GM21447 (cell line): Measurements from ENCODE around the gene FAM193B.

Source experiments
- ATAC-seq: cut with Tn5 transposase; IDR thresholded peaks from one replicate; pipeline ENCODE4 v1.9.1; 2021; ENCODE audit not compliant: unreplicated experiment

FAM193B gene

DNA sequence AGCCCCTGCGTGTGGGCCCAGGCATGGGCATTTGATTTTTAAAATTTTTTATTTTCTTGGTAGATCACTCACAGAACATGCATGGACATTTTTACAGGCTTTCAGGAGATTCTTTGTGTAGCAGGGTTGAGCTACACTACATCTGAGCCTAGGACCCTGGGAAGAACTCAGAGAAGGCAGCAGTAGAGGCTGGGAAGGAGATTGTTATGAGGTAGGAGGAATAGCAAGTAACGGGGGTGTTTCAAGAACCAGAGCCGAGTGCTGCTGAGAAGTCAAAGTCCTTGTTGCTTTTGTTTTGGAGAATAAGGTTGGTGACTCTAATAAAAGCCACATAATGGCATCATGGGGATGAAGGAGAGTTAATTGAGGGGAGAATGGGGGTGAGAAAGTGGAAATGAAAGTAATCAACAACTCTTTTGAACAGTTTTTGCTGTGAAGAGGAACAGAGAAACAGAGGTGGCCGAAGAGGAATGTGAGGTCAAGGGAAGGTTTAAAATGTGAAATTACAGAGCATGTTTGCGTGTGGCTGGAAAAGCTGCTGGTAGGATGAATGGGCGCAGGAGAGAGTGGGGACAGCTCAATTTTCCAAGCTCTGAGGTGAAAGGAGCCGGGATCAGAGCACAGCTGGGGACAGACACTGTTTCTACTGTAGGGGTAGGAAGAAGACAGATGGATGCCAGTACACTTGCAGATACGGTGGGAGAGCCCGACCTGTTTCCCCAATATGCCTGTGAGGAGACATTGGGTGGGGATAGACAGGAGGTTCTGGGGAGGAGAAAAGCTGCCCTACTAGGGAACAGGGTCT is 52.3 kb downstream of the FAM193B start:
- no peak for ATAC-seq

DNA sequence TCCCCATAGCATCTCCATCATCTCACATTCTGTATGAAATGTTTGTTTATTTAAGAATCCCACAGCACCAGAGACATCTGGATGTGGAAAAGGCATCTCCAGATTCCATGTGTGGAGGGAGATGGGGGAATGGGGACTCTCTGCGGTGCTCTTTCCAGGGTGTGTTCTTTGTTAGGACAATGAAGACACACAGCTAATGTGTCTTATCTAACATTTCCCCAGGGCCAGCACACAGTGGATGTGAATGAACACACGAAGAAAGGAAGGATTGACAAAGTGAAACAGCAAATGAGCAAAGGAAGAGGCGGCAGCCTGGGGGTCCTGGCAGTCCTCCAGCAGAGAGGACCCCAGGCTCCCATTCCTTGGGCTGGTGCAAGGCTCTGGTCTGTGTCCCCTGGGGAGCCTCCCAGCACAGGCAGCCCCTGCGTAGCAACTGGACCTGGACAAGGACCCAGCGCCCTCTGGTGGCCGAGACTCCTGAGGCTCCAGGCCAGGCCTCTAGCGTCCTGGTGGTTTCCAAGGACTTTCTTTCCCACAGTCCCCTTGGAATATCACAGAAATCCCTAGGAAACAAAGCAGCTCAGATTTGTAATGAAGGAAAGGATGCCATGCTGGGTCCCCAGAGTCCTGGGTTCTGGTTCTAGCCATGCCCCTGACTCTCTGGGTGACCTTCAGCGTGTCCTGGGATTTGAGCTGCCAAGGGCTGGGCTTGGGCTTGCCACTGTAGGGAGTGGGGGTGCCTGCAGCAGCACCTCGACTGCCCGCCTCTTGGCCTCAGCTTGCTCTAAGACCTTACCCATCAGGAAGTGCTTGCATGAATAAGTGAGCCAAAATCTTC is 53.5 kb downstream of the FAM193B start:
- no peak for ATAC-seq

DNA sequence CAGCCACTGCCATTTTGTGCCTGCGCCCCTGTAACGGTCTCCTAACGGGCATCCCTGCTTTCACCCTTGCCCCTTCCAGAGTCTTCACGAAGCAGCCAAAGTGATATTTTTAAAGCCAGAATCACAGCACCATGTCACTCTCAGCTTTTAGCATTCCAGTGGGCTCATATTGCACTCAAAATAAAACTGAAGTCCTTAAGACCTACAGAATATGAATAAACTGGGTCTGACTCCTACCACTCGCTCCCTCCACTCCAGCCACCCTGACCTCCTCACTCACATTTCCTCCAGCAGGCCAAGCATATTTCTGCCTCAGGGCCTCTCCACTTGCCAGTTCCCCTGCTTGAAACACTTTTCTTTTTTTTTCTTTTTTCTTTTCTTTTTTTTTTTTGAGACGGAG is 54.5 kb downstream of the FAM193B start:
- ATAC-seq, result no peak

DNA sequence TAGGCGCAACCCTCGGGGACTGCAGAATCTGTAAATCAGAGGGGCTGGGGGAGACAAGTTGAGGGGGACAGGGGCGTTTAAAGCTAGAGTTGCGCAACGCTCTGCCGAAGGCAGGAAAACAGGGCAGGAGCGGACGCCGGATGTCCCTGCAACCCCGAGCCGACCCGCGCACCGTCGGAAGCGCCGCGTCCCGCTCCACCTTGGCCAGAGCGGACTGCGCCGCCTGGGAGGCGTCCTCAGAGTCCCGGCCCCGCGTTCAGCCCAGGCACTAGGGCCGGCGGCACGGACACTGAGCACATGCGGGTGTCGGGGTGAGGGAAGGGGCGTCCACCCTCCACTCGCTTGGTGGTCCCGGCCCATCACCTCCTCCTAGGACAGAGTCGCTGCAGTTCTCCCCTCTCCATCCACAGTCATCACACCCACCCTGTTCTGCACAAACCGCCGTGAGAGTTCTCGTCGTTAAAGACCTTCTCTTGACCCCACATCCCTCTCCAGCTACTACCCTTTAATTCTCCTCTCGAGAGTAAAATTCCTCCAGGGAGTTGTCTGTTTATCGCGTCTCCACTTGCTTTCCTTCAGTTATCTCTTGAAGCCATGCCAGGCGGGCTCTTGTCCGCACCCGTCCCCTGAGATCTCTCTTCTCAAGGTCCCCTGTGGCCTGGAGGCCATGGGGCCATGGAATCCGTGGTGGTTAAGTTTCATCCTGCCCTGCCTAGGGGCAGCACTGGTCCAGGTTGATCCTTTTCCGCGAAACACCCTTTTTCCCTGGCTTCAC is 56.2 kb downstream of the FAM193B start:
- ATAC-seq, result peak; percentile 8

DNA sequence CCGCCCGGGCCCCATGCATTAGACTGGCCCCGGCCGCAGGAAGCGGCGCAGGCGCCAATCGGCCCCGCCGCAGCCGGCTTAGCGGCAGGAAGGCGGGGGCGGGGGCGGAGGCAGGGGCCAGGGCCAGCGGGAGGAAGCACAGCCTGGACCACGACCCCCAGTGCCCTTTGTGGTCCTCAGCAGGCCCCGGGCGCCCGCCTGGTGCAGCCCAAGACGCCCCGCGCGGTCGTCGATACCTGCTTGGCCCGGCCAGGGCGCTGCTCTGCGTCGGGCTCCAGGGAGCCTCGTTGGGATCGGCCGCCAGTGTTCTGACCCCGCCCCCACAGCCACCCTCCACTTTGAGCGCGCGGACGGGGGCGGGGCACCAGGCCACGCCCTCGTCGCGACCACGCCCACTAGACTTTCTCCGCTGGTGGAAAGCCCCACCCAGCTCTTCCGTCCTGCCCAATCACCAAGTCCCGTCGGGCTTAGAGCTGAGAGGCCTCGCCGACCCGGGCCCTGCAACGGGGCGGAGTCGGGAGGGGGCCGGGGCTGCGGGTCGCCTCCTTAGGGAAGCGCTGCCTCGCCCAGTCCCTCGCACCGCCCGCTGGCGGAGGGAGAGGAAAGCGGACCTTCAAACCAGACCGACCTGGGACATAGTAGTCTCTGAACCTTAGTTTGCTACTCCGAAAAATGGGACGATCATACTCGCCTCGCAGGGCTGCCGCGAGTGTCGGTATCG is 56.9 kb downstream of the FAM193B start, which contains the start of gene PDLIM7:
Gene PDLIM7, minus strand, starts transcription at position 313 of the 721 bp plus-strand sequence. CDS start 1,092 bp downstream, outside the sequence.
- peak; percentile 75 for ATAC-seq

DNA sequence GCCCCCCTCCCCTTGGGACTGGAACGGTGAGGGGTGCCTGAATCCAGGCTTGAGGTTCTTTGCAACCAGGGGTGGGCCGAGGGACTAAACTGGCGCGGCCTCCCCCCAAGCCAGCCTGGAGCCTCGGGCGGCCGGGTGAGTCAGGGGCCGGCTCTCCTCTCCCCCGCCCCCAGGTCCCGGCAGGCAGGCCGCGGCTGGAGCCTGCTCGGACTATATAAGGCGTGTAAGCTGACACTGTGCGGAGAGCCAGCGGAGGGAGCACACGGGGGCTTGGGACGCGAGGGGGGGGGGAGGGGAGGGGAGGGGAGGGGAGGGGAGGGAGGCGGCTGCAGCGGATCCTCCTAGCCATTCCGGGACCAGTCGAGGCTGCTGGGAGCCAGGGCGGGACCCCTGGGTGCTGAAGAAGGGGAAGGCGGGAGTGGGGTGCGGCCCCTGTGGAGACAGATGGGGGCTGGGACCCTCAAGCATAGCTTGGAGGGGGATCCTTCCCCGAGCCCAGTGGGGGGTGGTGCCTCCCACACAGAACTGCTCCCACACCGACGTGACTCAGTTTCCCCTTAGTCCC is 57.6 kb downstream of the FAM193B start:
- ATAC-seq, result no peak

DNA sequence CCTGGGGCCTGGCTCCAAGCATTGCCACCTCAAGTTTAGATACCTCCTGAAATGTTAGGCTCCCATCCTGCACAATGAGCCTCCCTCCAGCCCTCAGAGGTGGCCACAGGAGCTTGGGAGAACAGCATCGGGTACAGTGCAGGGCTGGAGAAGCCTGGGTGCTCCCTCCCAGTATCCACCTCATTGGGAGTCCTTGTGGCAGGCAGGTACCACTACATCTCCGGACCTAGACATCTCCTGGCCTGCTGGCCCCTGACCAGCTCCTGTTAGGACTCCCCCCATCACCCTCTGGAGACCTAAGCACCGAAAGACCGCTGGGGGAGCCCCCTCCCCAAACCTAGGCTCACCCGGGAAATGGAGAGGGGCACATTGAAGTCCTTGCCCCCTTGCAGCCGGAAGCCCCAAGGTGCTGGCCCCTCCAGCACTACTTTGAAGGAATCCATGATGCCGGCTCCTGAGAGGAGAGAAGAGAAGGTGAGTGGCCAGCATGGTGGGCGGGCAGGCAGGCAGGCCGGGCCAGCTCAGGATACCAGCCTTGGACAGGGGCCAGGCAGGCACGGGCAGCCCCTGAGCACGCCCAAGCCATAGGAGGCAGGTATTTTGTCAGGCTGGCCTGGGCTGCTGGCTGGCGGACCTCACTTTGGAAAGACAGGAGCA is 58.2 kb downstream of the FAM193B start:
- ATAC-seq, result no peak

DNA sequence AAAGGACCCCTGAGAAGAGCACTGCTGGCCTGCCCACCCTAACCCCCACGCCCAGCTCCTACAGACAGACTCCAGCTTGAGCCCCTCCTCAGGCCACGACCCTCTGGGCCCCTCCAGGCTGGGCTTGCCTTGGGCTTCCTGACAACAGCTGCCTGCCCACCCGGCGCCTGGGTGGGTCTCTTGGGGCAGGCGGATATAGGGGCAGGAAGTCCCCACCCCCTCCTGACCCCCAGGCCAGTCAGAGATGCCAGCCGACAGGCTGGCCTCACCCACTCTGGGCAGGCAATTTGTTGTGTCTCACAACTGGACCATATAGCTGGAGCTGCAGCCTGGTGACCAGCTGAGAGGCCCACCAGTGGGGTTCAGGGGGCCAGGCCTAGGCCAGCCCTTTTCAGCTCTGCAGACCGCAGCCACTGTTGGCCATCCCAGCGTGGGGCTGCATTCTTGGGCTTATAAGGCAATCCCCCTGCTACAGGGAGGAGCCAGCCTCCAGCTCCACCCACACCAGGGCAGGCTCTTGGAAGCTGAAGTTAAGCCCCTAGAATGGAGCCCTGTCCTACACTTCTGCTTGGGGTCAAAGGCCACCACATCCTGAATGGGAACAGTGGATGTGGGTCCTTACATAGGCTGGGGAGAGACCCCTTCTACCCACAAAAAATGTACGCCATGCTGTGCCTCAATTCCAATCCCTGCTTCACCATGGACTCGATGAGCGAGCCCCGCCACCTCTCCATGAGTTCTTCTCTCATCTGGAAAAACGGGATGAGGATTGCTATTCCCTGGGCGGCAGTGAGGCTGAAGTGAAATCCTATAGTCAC is 58.9 kb downstream of the FAM193B start:
- ATAC-seq, result no peak

DNA sequence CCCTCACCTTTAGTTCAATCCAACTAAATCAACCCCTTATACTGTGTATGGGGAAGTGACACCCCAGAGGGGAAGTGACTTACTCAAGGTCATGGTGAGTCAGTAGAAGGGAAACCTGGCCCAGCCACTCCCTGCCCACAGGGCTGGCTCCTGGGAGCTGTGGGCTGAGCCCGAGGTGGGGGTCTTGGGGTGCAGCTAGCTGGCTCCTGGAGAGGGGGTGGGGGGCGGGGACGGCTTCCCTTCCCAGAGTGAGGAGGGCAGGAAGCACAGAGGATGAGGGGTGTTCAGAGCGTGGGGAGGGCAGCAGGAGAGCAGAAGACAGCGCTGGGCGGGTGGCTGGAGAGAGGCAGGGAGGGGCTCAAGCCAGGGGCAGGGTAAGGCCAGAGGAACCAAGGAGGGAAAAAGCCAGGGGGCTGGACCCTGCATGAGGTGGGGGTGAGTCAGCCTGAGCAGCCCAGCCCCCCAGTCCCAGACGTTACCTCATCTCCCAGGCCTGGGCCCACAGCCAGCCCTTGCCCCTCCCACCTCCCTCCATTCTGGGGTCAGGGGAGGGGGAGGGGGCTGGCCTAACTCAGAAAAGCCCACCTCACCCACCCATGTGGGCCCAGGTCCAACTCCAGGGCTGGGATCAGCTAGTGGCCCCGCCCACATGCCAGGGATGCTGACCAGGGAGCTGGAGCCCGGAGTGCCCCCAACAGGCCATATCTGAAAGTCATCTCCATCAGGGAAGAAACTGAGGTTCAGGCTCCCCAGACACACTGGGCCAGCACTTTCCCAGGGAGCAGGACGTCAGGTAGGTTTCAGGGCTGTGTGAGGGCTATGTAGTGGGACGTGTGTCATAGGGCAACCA is 59.8 kb downstream of the FAM193B start:
- no peak for ATAC-seq

DNA sequence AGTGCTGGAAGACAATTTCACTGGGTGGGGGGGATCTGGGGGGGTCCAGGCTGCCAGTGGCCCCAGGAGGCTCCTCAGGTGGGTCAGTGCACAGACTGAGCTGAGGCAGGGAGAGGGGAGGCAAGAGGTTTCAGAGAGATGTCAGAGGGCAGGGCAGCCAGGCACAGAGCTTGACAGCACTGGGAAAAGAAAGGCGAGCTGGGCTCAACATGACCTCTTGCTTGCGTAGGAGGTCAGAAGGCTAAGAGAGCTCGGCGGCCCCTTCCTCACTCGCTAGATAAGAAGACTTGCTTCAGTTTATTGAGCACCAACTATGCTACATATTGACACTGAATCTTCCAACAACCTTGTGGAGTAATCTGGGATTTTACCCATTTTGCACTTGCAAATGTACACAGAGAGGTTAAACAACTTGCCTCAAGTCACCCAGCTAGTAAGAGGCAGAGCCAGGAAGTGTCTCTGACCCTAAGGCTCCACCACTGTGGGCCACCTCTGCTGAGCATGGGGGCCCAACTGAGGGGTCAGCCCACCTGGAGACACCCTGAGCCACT is 60.5 kb downstream of the FAM193B start:
- no peak for ATAC-seq

DNA sequence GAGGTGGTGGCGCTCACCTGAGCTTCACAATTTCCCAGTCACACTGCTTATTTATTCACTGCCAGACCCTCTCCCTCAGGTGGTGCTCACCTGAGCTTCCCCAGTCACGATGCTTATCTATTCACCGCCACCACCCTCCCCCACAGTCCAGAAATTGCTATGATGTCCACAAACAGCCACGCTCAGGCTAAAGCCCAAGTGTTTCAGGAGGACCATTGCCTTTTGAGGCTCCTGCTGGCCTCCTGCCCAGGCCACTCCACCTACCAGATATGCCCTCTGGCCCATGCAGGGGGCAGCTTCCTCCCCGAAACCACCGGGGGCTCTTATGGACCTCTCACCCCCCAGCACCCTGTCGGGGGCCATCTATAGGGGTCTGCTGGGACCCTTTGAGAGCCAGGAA is 61.5 kb downstream of the FAM193B start:
- no peak for ATAC-seq

DNA sequence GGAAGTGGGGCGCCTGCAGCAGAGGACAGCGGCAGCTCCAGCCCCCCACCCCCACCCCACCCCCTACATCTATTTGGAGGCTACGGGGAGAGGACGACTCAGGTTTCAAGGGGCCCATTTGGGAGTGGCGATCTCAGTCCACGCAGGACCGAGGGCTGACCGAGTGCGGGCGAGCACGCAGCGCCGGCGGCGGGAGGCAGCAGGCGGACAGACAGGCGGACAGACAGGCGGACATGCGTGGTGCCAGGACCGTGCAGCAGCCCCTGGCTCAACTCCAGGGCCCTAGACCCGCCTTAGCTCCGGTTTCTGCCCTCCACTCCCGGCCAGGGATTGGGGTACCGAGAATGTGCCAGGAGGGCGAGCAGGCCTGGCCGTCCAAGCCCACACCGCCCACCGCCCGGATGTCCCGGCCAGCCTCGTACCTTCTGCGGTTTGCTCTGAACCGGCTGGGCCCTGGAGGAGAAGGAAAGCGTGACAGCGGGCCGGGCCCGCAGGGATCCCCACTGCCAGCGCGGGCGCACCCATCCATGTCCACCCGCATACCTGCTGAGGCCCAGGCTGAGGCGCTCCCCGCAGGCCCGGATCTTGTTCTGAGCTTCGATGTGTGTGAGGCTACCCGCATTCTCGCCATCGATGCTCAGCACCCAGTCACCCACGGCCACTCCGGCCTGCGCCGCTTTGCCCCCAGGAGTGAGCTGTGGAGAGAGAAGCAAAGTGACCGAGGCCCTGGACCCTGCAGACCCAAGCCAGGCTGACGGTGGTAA is 62.2 kb downstream of the FAM193B start:
- no peak for ATAC-seq

DNA sequence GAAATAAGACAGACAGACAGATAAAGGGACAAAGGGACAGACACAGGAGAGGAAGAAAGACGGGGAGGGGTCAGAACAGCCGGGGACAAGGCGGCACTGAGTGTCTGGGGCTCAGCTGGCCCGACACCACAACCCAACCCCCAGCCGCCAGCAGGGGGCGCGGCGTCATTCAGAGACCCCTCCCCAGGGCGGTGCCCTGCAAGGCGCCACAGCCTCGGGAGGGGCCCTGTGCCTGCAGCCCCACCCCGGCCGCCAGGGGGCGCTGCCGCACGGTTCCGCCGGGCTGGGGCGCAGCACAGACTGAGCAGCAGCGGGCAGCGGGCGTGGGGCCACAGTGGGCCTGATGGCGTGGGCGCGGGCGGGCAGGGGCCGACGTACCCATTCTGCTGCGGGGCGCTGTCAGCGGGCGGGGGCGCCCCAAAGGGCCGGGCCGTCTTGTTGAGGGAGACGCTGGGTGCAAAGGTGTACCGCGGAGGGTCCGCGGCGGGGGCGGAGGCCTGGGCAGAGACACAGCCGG is 62.9 kb downstream of the FAM193B start:
- no peak for ATAC-seq

DNA sequence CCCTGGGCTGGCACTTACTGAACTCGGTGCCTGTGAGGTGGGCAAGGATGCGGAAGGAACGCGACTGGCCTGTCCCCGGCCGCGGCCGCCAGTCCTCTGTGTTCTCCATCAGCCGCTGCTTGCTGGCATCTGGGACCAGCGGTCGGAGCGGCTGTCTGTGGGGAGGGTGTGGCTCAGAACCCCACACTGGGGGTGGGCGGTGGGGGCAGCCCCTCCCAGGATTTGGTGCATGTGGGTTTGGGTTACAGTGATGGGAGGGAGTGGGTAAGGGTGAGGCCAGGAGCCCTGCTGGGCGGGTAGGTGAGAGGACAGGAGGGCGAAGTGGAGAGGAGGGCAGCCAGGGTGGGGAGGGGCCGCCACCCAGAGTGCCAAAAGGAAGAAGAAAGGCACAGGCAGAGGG is 63.4 kb downstream of the FAM193B start:
- no peak for ATAC-seq

DNA sequence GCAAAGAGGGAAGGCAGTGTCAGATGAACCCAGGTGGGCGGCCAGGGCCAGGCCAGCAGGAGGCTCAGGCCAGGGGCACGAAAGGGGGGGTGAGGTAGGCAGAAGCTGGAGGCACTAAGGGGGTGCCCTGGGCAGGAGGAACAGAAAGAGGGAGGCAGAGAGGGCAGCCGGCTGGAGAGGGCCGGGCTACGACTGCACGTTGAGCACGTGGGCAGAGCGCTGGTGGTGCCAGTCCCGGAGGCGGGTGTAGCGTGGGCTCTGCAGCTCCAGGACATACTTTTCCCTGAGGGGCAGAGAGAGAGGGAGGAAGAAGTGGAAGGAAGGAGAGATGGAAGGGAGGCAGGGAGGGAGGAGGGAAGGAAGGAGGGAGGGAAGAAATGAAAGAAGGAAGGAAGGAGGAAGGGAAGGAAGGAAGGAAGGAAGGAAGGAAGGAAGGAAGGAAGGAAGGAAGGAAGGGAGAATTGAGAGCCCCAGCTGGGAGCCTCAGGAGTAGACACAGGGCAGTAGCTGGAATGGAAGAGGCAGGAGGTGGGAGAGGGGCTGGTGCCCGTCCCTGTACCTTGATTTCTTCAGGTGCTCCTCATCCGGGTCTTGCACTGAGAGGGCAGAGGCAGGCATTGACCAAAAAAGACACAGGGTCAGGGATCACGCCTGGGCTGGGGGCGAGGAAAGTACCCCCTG is 63.9 kb downstream of the FAM193B start:
- no peak for ATAC-seq

DNA sequence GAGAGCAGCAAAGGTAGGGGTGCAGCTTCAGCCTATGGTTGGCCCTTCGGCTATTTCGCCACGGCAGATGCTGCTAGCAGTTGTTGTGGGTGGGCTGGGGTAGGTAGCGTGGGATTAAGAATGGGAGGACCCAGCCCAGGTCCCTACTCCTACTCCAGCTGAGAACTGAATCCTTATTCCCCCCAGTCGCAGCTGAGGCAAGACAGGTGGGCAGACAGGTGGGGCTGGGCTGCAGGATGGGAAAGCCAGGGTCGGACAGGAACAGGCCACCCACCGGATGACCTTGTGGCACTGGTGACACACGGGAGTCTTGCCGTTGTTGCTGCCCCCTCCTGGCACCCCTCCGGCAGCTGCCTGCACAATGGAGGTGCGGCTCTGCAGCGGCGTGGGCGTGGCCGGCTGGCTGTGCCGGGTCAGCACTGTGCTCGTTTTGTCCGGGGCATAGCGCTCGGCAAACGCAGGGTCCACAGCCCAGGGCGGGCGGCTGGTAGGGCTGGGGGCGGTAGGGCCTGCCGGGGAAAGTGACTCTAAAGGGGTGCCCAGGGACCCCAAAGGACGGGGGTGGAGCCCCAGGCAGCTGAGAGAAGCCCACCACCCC is 65.1 kb downstream of the FAM193B start:
- no peak for ATAC-seq
